Measurements from ENCODE around the gene RFX3. TPM values are rescaled to one million over a fixed set of nuclear protein-coding genes. Genes with fewer than 3 reads are reported as not detected.
A peak's percentile ranks its signal among the peaks of the same experiment; 100 is the strongest.

The RFX3 gene
- total RNA-seq, 1 donor from 2014 or later: 12.8 TPM

DNA sequence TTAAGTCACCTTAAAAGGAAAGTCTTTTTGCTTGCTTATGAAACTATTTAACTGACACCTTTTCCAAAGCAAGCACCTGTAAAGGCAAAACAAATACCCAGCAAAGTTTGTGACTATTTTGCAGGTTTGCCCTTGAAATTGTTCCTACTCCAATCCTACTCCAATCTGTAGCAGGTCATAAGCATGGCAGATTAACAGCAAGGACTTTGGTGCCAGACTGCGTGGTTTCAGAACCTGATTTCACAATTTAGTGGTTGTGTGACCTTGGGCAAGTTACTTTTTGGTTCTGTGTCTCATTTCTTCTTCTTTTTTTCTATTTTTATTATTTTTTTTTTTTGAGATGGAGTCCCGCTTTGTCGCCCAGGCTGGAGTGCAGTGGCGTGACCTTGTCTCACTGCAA lies 282.1 kb downstream of the RFX3 start:
- DNase-seq: no peak
- H3K4me1 Mint-ChIP-seq: peaks cover 4% of the 10 kb centered on the region
- no peak overlapping the region for H3K4me3 Mint-ChIP-seq
- intact Hi-C loops (cut with micrococcal nuclease): no loop called here
- no peak overlapping the region for H3K27ac Mint-ChIP-seq
- no peaks in the 10 kb centered on the region for H3K27me3 Mint-ChIP-seq
- H3K9me3 Mint-ChIP-seq: no peaks in the 10 kb centered on the region
- H3K36me3 Mint-ChIP-seq (ENCODE audit: low read depth): no peaks in the 10 kb centered on the region

DNA sequence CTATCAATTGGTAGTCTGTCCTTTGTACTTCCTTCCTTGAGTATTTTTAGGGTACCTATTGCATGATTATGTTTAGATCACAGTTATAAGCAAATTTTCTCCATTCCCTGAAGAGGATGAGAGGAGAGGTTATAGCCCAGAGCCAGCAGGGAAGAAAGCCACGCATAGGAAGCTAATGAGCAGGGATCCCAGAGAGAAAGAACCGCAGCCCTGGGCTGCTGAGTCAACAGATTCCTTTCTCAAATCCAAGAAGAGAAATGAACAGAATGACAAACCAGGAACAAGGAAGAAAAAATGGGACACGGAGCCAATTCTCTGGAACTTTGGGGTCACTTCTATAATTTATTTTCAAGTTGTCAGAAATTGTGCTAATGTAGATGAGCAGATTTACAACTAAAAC lies 284.5 kb downstream of the RFX3 start:
- no peak for DNase-seq
- no peaks in the 10 kb centered on the region for H3K9me3 Mint-ChIP-seq
- H3K27ac Mint-ChIP-seq: no peak overlapping the region
- intact Hi-C loops (cut with micrococcal nuclease): no loop called here
- H3K27me3 Mint-ChIP-seq: no peaks in the 10 kb centered on the region
- H3K4me1 Mint-ChIP-seq: peaks cover 4% of the 10 kb centered on the region
- no peaks in the 10 kb centered on the region for H3K36me3 Mint-ChIP-seq (ENCODE audit: low read depth)
- no peak overlapping the region for H3K4me3 Mint-ChIP-seq

DNA sequence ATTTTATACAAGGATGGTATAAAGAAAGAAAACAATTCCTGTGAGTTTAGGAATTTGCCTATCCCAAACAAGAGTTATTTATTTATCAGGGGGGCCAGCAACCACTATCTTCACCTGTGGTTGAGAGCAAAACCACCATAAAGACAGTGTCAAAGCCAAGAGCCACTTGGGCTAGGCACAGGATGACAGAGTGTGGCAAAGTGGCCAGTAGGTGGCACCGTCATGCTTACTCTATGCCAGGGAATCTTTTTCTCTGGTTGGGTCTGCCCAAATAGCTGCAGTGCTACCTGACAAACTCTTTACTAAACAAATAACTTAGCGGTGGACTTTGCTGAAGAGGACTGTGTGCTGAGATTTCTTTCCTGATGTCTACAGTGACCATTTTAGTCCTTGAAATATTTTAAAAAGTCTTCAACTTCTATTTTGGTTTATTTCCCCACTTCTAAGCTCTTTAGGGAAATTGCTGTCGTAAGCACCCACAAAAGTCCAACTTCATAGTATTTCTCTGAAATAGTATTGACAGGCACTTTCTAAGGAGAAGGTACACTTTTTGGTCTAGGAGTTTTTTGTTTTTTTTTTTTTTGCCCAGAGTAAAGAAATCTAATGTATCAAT lies 285.0 kb downstream of the RFX3 start:
- intact Hi-C loops (cut with micrococcal nuclease): loop anchor here (1.0 kb wide), 1 partner anchor 201 kb away; no protein-coding TSS in a partner anchor
- H3K36me3 Mint-ChIP-seq (ENCODE audit: low read depth): no peaks in the 10 kb centered on the region
- H3K27ac Mint-ChIP-seq: no peak overlapping the region
- no peaks in the 10 kb centered on the region for H3K27me3 Mint-ChIP-seq
- DNase-seq: peak; percentile 88
- no peaks in the 10 kb centered on the region for H3K9me3 Mint-ChIP-seq
- no peak overlapping the region for H3K4me3 Mint-ChIP-seq
- H3K4me1 Mint-ChIP-seq: peaks cover 4% of the 10 kb centered on the region

- intact Hi-C loops (cut with micrococcal nuclease): no loop called here
- Mint-ChIP-seq H3K36me3 (ENCODE audit: low read depth) (no peaks in the 10 kb centered on the region), H3K9me3 (no peaks in the 10 kb centered on the region), H3K4me1 (peaks cover 4% of the 10 kb centered on the region), H3K4me3 (no peak overlapping the region), H3K27ac (no peak overlapping the region), H3K27me3 (no peaks in the 10 kb centered on the region)
- no peak for DNase-seq
These were observed 286.6 kb downstream of the RFX3 start for GRCh38 chr9:3239240-3239639.

GRCh38 chr9:3238236-3238635 lies 287.6 kb downstream of the RFX3 start:
- no peaks in the 10 kb centered on the region for H3K27me3 Mint-ChIP-seq
- DNase-seq: no peak
- no peak overlapping the region for H3K27ac Mint-ChIP-seq
- H3K36me3 Mint-ChIP-seq (ENCODE audit: low read depth): no peaks in the 10 kb centered on the region
- peaks cover 4% of the 10 kb centered on the region for H3K4me1 Mint-ChIP-seq
- no peak overlapping the region for H3K4me3 Mint-ChIP-seq
- no peaks in the 10 kb centered on the region for H3K9me3 Mint-ChIP-seq
- intact Hi-C loops (cut with micrococcal nuclease): no loop called here

DNA sequence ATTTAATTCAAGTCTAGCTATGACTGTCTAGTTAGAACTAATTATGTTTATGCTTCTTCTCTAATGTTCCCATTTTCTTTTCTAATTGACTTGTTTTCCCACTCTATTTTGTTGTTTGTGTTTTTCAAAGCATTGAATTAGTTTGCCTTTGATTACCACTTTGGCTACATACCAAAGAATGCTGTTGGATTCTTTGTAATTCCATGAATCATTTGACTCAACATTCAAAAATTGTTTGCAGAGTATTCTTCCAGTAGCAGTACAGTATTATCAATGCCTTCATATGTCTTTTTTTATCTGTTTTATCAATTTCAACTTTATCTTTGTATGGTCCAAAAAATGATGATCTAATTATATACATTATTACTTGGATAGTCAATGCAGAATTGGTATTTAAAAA lies 288.7 kb downstream of the RFX3 start:
- Mint-ChIP-seq H3K4me3 (no peak overlapping the region), H3K4me1 (peaks cover 4% of the 10 kb centered on the region), H3K27ac (no peak overlapping the region), H3K27me3 (no peaks in the 10 kb centered on the region), H3K9me3 (no peaks in the 10 kb centered on the region), H3K36me3 (ENCODE audit: low read depth) (no peaks in the 10 kb centered on the region)
- no peak for DNase-seq
- intact Hi-C loops (cut with micrococcal nuclease): no loop called here

GRCh38 chr9:3235497-3235896 lies 290.3 kb downstream of the RFX3 start:
- H3K9me3 Mint-ChIP-seq: no peaks in the 10 kb centered on the region
- H3K4me1 Mint-ChIP-seq: no peaks in the 10 kb centered on the region
- H3K4me3 Mint-ChIP-seq: no peak overlapping the region
- no peak for DNase-seq
- H3K27me3 Mint-ChIP-seq: no peaks in the 10 kb centered on the region
- H3K27ac Mint-ChIP-seq: no peak overlapping the region
- intact Hi-C loops (cut with micrococcal nuclease): no loop called here
- no peaks in the 10 kb centered on the region for H3K36me3 Mint-ChIP-seq (ENCODE audit: low read depth)

GRCh38 chr9:3224931-3225330 lies 300.9 kb downstream of the RFX3 start:
- Mint-ChIP-seq H3K9me3 (no peaks in the 10 kb centered on the region), H3K4me3 (no peak overlapping the region), H3K4me1 (no peaks in the 10 kb centered on the region), H3K36me3 (ENCODE audit: low read depth) (no peaks in the 10 kb centered on the region), H3K27me3 (no peaks in the 10 kb centered on the region), H3K27ac (no peak overlapping the region)
- DNase-seq: no peak
- intact Hi-C loops (cut with micrococcal nuclease): no loop called here

DNA sequence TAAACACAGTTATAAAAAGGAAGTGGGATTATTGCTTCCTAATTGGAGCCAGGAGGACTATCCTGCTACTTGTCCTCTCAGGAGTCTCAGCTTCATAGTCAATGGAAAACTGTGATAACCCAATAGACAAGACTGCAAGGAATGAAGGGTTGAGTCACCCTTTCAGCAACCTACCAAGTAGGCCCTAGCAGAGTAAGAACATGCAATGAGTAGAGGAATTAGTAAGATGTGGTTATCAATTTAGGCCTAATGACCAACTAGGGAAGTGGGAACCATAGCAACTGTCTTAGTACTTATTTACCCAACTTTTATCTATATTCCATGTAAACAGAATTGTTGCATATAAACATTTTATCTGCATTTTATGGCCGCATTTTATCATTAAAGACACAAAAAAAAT lies 310.1 kb downstream of the RFX3 start:
- Mint-ChIP-seq H3K9me3 (no peaks in the 10 kb centered on the region), H3K27me3 (peaks cover 2% of the 10 kb centered on the region), H3K27ac (no peak overlapping the region), H3K36me3 (ENCODE audit: low read depth) (no peaks in the 10 kb centered on the region), H3K4me3 (no peak overlapping the region), H3K4me1 (no peaks in the 10 kb centered on the region)
- intact Hi-C loops (cut with micrococcal nuclease): no loop called here
- DNase-seq: no peak

GRCh38 chr9:3214741-3215140 lies 311.1 kb downstream of the RFX3 start:
- Mint-ChIP-seq H3K27me3 (peaks cover 4% of the 10 kb centered on the region), H3K36me3 (ENCODE audit: low read depth) (no peaks in the 10 kb centered on the region), H3K4me1 (no peaks in the 10 kb centered on the region), H3K4me3 (no peak overlapping the region), H3K27ac (no peak overlapping the region), H3K9me3 (no peaks in the 10 kb centered on the region)
- no peak for DNase-seq
- intact Hi-C loops (cut with micrococcal nuclease): no loop called here

GRCh38 chr9:3205421-3206095 lies 320.2 kb downstream of the RFX3 start:
- intact Hi-C loops (cut with micrococcal nuclease): no loop called here
- no peaks in the 10 kb centered on the region for H3K36me3 Mint-ChIP-seq (ENCODE audit: low read depth)
- no peak for DNase-seq
- H3K4me1 Mint-ChIP-seq: no peaks in the 10 kb centered on the region
- H3K27ac Mint-ChIP-seq: no peak overlapping the region
- no peaks in the 10 kb centered on the region for H3K9me3 Mint-ChIP-seq
- H3K4me3 Mint-ChIP-seq: no peak overlapping the region
- H3K27me3 Mint-ChIP-seq: peaks cover 10% of the 10 kb centered on the region

- no peak overlapping the region for H3K4me3 Mint-ChIP-seq
- no peak overlapping the region for H3K27ac Mint-ChIP-seq
- H3K9me3 Mint-ChIP-seq: no peaks in the 10 kb centered on the region
- H3K27me3 Mint-ChIP-seq: peaks cover 2% of the 10 kb centered on the region
- H3K4me1 Mint-ChIP-seq: no peaks in the 10 kb centered on the region
- intact Hi-C loops (cut with micrococcal nuclease): no loop called here
- no peaks in the 10 kb centered on the region for H3K36me3 Mint-ChIP-seq (ENCODE audit: low read depth)
- no peak for DNase-seq
These were observed 325.4 kb downstream of the RFX3 start for GRCh38 chr9:3200331-3200774.

DNA sequence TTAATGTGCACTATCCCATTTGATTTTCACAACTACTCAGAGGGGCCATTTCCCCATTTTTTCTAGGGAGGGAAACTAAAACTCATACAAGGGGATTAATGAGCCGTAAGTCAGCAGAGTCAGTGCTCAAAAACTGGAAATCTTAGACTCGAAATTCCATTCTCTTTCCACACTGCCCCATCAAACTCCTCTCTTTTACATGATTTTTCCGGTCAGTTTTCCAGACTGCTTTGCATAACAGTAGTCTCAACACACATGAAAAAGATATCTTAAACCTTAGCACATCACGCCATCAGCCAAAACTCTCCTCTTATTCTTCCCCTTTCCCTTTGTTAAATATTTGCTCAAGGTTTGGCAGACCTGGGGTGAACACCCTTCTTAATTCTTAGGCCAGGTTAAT lies 332.0 kb downstream of the RFX3 start:
- Mint-ChIP-seq H3K9me3 (no peaks in the 10 kb centered on the region), H3K27ac (no peak overlapping the region), H3K27me3 (peaks cover 2% of the 10 kb centered on the region), H3K4me3 (no peak overlapping the region), H3K36me3 (ENCODE audit: low read depth) (no peaks in the 10 kb centered on the region), H3K4me1 (no peaks in the 10 kb centered on the region)
- DNase-seq: no peak
- intact Hi-C loops (cut with micrococcal nuclease): no loop called here

GRCh38 chr9:3191715-3192114 lies 334.1 kb downstream of the RFX3 start:
- DNase-seq: no peak
- H3K4me1 Mint-ChIP-seq: no peaks in the 10 kb centered on the region
- peaks cover 5% of the 10 kb centered on the region for H3K27me3 Mint-ChIP-seq
- H3K4me3 Mint-ChIP-seq: no peak overlapping the region
- no peaks in the 10 kb centered on the region for H3K36me3 Mint-ChIP-seq (ENCODE audit: low read depth)
- no peak overlapping the region for H3K27ac Mint-ChIP-seq
- intact Hi-C loops (cut with micrococcal nuclease): no loop called here
- no peaks in the 10 kb centered on the region for H3K9me3 Mint-ChIP-seq

Data from activated CD4-positive, alpha-beta T cell treated with anti-CD3 and anti-CD28 coated beads, Interleukin-2, amount 10 ng/mL, durations not matched to agents 24 days and 14 days (primary cell).